H1 (cell line): ENCODE data around the gene TCERG1L. TPM values are rescaled to one million over a fixed set of nuclear protein-coding genes. Genes with fewer than 3 reads are reported as not detected.

Experiments used
- CHD7 ChIP-seq: fragments of 300-600 bp; sonication (generic); IDR thresholded peaks from 2 replicates; pipeline ENCODE4 v1.7.1; 2012; ENCODE audit warnings: low read length, moderate library complexity, mild to moderate bottlenecking, inconsistent platforms; ENCODE audit not compliant: insufficient replicate concordance
- polyA plus RNA-seq, 7 experiments: library from polyadenylated mRNA; depleted of rRNA in 3 of 7; stranded (reverse) in 5 of 7; unstranded in 2 of 7; fragments of >200 nt in 5 of 7; fragments of 200-250 nt in 2 of 7; gene quantifications; 1 replicate in 5 of 7; 2 replicates in 1 of 7; 4 replicates in 1 of 7; pipeline versions ENCODE4 v1.2.1 to v1.2.3, GENCODE V29; 2011 to 2013; ENCODE audit warnings: missing spikeins in 2 of 7, mixed read lengths in 2 of 7
- total RNA-seq: library from RNA; stranded (reverse); fragmentation: NEBNext Ultra II Directional; extraction: Animal tissue kit (Norgen Biotek cat#: 25700); gene quantifications from 2 replicates; pipeline ENCODE4 v1.2.1, GENCODE V29; 2021

TCERG1L gene
- total and polyA plus RNA-seq, 2 of the 8 experiments (the other 6 are each of a cell fraction or from before 2014, with no cell fraction given): 3.9 to 6.9 TPM

- no peak for TF ChIP-seq CHD7
- TF ChIP-seq, all 59 proteins: peak for 0
Measured at GRCh38 chr10:131261890-131262475, 49.5 kb downstream of the TCERG1L start (continued).
